Measurements from ENCODE around the gene CSF1.

Gene CSF1

GRCh38 chr1:109883248-109883955, 27.2 kb upstream of the CSF1 start:
- TF ChIP-seq, protein P1, sequence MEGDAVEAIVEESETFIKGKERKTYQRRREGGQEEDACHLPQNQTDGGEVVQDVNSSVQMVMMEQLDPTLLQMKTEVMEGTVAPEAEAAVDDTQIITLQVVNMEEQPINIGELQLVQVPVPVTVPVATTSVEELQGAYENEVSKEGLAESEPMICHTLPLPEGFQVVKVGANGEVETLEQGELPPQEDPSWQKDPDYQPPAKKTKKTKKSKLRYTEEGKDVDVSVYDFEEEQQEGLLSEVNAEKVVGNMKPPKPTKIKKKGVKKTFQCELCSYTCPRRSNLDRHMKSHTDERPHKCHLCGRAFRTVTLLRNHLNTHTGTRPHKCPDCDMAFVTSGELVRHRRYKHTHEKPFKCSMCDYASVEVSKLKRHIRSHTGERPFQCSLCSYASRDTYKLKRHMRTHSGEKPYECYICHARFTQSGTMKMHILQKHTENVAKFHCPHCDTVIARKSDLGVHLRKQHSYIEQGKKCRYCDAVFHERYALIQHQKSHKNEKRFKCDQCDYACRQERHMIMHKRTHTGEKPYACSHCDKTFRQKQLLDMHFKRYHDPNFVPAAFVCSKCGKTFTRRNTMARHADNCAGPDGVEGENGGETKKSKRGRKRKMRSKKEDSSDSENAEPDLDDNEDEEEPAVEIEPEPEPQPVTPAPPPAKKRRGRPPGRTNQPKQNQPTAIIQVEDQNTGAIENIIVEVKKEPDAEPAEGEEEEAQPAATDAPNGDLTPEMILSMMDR (IDR thresholded peaks at IDR 0.05; ENCODE audit: extremely low read depth, insufficient read depth, missing control alignments): no peak
- DNase-seq (ENCODE audit: low spot score): no peak
- in situ Hi-C loops (cut with MboI; ENCODE audit: low pct_unique_long_range_greater_than_20kb, low sequenced_read_pairs, unreplicated experiment): no loop called here

DNA sequence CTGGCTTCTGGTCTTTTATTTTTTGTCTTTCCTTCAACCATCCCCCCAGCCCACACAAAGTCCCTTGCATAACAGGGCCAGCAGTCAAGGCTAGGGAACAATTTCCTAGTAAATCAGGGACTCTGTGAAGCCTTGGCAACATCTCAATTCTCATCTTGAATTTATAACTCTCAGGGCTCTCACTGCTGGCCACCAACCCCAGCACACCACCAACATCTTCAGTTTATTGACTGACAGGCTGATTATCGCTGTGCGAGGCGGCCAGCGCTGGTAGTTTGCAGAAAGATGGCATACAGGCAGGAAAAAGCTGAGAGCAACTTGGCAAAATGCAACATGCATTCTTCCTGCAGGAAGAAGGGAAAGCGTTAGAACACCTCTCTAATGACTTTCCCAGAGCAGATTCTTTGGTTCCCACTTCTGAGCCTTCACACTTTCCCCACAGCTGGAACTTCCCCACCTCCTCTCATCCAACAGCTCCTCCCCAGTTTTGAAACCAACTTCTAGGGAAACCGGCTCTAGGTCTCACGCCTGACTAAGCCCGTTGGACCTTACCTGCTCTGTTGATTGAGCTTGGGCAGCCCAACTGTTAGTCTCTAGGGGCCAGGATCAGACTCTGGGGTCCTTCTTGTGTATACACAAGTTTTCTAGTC, 26.3 kb upstream of the CSF1 start:
- in situ Hi-C loops (cut with MboI; ENCODE audit: low pct_unique_long_range_greater_than_20kb, low sequenced_read_pairs, unreplicated experiment): no loop called here
- no peak for DNase-seq (ENCODE audit: low spot score)
- TF ChIP-seq, protein P1 (IDR thresholded peaks at IDR 0.05; ENCODE audit: extremely low read depth, insufficient read depth, missing control alignments): no peak

GRCh38 chr1:109885589-109885988, 25.1 kb upstream of the CSF1 start:
- DNase-seq (ENCODE audit: low spot score): no peak
- TF ChIP-seq, protein P1 (IDR thresholded peaks at IDR 0.05; ENCODE audit: extremely low read depth, insufficient read depth, missing control alignments): no peak
- in situ Hi-C loops (cut with MboI; ENCODE audit: low pct_unique_long_range_greater_than_20kb, low sequenced_read_pairs, unreplicated experiment): no loop called here

DNA sequence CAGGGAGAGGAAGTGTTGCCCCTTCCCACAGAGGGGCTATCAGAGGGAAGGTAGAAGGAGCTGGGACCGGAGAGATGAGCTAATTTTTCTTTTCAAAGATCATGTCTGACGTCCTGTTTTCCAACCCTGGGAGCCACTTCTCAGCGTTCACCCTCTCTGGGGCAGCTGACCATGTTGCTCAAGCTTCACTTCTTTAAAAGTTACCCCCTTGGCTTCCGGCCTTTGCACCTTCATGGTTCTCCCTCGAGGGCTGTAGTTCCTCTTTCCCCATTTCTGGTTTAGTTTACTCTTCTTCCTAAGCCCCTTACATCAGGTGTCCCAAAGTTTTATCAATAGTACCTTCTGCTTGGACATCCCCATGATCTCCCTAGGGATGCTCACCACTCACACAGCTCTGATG, 23.8 kb upstream of the CSF1 start:
- in situ Hi-C loops (cut with MboI; ENCODE audit: low pct_unique_long_range_greater_than_20kb, low sequenced_read_pairs, unreplicated experiment): no loop called here
- no peak for DNase-seq (ENCODE audit: low spot score)
- TF ChIP-seq, protein P1 (IDR thresholded peaks at IDR 0.05; ENCODE audit: extremely low read depth, insufficient read depth, missing control alignments): no peak

DNA sequence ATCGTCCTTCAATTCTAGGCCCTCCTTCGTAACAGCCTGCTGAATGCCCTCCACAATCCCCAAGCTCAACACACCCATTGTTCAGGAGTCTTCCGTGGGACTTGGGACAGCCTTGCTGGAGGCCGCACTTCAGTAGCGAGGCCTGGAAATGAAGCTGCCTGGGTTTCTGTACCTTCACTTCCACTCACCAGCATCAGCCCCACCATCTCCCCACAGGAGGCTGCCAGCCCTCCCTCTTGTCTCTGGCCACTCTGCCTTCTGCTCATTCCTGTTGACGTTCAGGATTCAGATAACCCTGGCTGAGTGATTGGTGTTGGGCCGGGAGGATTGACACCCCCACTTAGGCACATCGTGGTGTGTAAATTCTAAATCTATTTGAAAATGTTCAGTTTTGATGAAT, 23.4 kb upstream of the CSF1 start:
- TF ChIP-seq, protein P1 (IDR thresholded peaks at IDR 0.05; ENCODE audit: extremely low read depth, insufficient read depth, missing control alignments): no peak
- no peak for DNase-seq (ENCODE audit: low spot score)
- in situ Hi-C loops (cut with MboI; ENCODE audit: low pct_unique_long_range_greater_than_20kb, low sequenced_read_pairs, unreplicated experiment): no loop called here

DNA sequence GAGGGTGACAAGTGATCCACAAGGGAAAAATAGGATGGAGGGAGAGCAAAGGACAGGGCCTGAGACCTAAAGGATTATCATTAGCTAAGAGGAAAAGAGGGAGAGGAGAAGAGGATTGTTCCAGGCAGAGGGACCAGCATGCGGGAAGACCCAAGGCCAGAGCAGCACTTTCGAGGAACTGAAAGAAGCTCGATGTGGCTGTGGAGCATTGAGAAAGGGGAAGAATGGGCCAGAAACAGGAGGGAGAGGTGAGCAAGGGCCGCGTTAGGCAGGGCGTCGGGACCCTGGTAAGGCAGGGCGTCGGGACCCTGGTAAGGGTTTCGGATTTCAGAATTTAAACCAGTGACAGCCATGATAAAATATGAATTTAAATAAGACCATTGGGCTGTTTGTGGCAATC, 22.8 kb upstream of the CSF1 start:
- no peak for DNase-seq (ENCODE audit: low spot score)
- TF ChIP-seq, protein P1 (IDR thresholded peaks at IDR 0.05; ENCODE audit: extremely low read depth, insufficient read depth, missing control alignments): no peak
- in situ Hi-C loops (cut with MboI; ENCODE audit: low pct_unique_long_range_greater_than_20kb, low sequenced_read_pairs, unreplicated experiment): no loop called here
